Smooth muscle cell (in vitro differentiated cells): ENCODE measurements around the gene TMEM131. TPM values are rescaled to one million over a fixed set of nuclear protein-coding genes. Genes with fewer than 3 reads are reported as not detected.

ENCODE experiments used
- DNase-seq: peaks from one replicate; lab custom pipeline; 2025; ENCODE audit not compliant: unreplicated experiment; lab: John Stamatoyannopoulos, UW
- H2AFZ ChIP-seq: fragments of 200-600 bp; sonication (generic); 2 replicates; pipeline ENCODE4 v1.6.0; 2016; ENCODE audit warnings: antibody characterized with exemption, low read depth, mild to moderate bottlenecking
- H3F3A ChIP-seq: fragments of 200-600 bp; sonication (generic); 2 replicates; pipeline ENCODE4 v1.6.0; 2017; ENCODE audit warnings: antibody characterized with exemption, low read depth
- H3K27ac ChIP-seq: fragments of 200-600 bp; sonication (generic); 2 replicates; pipeline ENCODE4 v1.5.1; 2016; ENCODE audit warnings: low read depth, mild to moderate bottlenecking
- H3K27me3 ChIP-seq: fragments of 200-600 bp; sonication (generic); 2 replicates; pipeline ENCODE4 v1.6.1; 2016; ENCODE audit warnings: low read depth, mild to moderate bottlenecking
- H3K36me3 ChIP-seq: fragments of 200-600 bp; sonication (generic); 2 replicates; pipeline ENCODE4 v1.5.1; 2016; ENCODE audit warnings: low read depth
- H3K4me1 ChIP-seq: fragments of 200-600 bp; sonication (generic); 2 replicates; pipeline ENCODE4 v1.5.1; 2016; ENCODE audit warnings: low read depth
- H3K4me2 ChIP-seq: fragments of 200-600 bp; sonication (generic); 2 replicates; pipeline ENCODE4 v1.6.0; 2016; ENCODE audit warnings: mild to moderate bottlenecking
- H3K4me3 ChIP-seq: fragments of 200-600 bp; sonication (generic); 2 replicates; pipeline ENCODE4 v1.5.1; 2016; ENCODE audit warnings: mild to moderate bottlenecking
- H3K79me2 ChIP-seq: fragments of 200-600 bp; sonication (generic); 2 replicates; pipeline ENCODE4 v1.6.0; 2016; ENCODE audit warnings: low read depth, mild to moderate bottlenecking
- H3K9ac ChIP-seq: fragments of 200-600 bp; sonication (generic); 2 replicates; pipeline ENCODE4 v1.6.0; 2016; ENCODE audit warnings: low read depth
- H3K9me3 ChIP-seq: fragments of 200-600 bp; sonication (generic); replicated peaks from 2 replicates; pipeline ENCODE4 v1.5.1; 2016; ENCODE audit warnings: low read depth
- H4K20me1 ChIP-seq: fragments of 200-600 bp; sonication (generic); 2 replicates; pipeline ENCODE4 v1.6.0; 2016; ENCODE audit warnings: low read depth
- WGBS: methylation state at CpG from one replicate; pipeline ENCODE4 v1.1.7; 2016; ENCODE audit warnings: low lambda C conversion rate; 5-methylcytosine and 5-hydroxymethylcytosine counted together
- polyA plus RNA-seq: library from polyadenylated mRNA; unstranded; fragments of >200 nt; fragmentation: Nextera tagmentation; extraction: Ambion mirVana; gene quantifications from 2 replicates; pipeline ENCODE4 v1.2.1, GENCODE V29; 2016
- total RNA-seq: library from RNA; depleted of rRNA; stranded (reverse); fragments of >200 nt; gene quantifications from 2 replicates; pipeline ENCODE4 v1.2.3, GENCODE V29; 2014
- TF ChIP-seq, protein P1 (sequence below): fragments of 200-600 bp; sonication (generic); IDR thresholded peaks from 2 replicates; pipeline ENCODE4 v1.5.1; 2017; ENCODE audit warnings: borderline replicate concordance, mild to moderate bottlenecking, antibody characterized with exemption; ENCODE audit not compliant: insufficient read depth, poor library complexity, severe bottlenecking

TMEM131 gene
- total and polyA plus RNA-seq, 2 experiments from 2014 or later: 16.7 to 32.3 TPM

DNA sequence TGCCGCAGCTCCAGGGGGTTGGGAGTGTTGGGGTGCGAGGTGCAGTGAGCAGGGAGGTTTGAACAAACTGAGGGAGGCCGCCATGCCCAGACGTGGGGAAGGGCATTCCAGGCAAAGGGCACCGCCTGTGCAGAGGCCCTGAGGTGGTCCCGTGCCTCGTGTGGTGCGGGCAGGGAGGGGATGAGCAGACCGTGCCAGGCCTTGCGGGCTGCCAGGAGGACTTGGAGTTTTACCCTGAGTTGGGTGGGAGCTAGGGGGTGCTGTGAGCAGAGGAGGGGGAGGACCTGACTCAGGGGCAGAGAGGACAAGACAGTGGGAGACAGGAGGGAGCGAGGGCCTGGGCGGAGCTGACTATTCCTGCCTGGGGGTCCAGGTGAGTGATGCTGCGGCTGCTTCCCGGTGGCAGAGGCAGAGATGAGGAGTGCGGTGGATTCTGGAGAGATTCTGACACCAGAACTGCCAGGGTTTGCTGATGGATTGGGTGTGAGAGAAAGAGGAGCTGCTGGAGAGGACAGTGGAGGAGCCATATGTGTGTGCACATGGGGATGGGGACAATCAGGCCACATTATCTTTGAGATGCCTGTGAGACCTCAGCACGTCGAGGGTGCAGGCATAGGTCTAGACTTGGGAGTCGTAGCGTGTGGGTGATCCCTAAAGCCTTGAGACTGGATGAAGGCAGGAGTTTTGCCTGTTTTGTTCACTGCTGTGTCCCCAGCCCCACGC, 259.0 kb downstream of the TMEM131 start:
- Histone ChIP-seq H3K36me3 (no peaks in the 10 kb centered on the region), H3K4me1 (no peaks in the 10 kb centered on the region), H3K4me2 (no peak overlapping the region), H3K9ac (no peak overlapping the region), H4K20me1 (no peaks in the 10 kb centered on the region), H3K4me3 (no peak overlapping the region), H3K9me3 (no peaks in the 10 kb centered on the region), H3K27ac (no peak overlapping the region), H3K27me3 (no peaks in the 10 kb centered on the region), H3F3A (no peaks in the 10 kb centered on the region), H2AFZ (no peak overlapping the region), H3K79me2 (no peaks in the 10 kb centered on the region)
- TF ChIP-seq, protein P1, sequence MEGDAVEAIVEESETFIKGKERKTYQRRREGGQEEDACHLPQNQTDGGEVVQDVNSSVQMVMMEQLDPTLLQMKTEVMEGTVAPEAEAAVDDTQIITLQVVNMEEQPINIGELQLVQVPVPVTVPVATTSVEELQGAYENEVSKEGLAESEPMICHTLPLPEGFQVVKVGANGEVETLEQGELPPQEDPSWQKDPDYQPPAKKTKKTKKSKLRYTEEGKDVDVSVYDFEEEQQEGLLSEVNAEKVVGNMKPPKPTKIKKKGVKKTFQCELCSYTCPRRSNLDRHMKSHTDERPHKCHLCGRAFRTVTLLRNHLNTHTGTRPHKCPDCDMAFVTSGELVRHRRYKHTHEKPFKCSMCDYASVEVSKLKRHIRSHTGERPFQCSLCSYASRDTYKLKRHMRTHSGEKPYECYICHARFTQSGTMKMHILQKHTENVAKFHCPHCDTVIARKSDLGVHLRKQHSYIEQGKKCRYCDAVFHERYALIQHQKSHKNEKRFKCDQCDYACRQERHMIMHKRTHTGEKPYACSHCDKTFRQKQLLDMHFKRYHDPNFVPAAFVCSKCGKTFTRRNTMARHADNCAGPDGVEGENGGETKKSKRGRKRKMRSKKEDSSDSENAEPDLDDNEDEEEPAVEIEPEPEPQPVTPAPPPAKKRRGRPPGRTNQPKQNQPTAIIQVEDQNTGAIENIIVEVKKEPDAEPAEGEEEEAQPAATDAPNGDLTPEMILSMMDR: no peak
- 95% methylated on average over 20 of the region's 20 CpGs for WGBS
- no peak for DNase-seq

DNA sequence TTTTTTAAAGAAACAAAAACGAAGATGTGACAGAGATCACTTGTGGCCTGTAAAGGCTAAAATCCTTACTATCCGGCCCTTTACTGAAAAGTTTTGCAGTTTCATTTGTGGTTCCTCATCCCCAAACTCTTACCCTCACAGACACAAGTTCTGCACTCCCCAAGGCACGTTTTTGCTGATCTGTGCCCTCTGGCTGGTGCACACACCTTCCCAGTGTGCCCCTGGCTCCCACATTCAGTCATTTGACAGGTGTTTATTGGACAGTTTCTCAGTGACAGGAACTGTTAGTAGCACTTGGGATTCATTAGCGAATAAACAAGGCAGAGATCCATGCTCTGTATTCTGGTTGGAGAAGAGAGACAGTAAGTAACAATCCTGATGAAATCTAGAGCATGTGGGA, 259.6 kb downstream of the TMEM131 start:
- no peak overlapping the region for H2AFZ ChIP-seq
- H3K4me3 ChIP-seq: no peak overlapping the region
- TF ChIP-seq, protein P1: no peak
- no peaks in the 10 kb centered on the region for H4K20me1 ChIP-seq
- H3K79me2 ChIP-seq: no peaks in the 10 kb centered on the region
- no peaks in the 10 kb centered on the region for H3K27me3 ChIP-seq
- H3F3A ChIP-seq: no peaks in the 10 kb centered on the region
- no peak overlapping the region for H3K9ac ChIP-seq
- no peaks in the 10 kb centered on the region for H3K9me3 ChIP-seq
- H3K36me3 ChIP-seq: no peaks in the 10 kb centered on the region
- H3K4me2 ChIP-seq: no peak overlapping the region
- 90% methylated on average over 4 of the region's 4 CpGs for WGBS
- no peak overlapping the region for H3K27ac ChIP-seq
- no peaks in the 10 kb centered on the region for H3K4me1 ChIP-seq
- DNase-seq: no peak

DNA sequence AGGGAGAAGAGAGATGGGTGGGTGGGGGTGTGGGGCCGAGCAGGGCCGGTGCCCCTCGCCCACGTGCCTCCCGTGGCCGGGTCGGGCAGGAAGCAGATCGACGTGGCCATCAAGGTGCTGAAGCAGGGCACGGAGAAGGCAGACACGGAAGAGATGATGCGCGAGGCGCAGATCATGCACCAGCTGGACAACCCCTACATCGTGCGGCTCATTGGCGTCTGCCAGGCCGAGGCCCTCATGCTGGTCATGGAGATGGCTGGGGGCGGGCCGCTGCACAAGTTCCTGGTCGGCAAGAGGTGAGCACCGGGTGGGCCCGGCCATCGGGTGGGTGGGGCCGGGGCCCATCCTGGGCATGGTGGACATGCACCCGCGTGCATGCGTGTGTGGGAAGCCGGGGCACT, 260.6 kb downstream of the TMEM131 start:
- 95% methylated on average over 22 of the region's 29 CpGs for WGBS
- H3K27me3 ChIP-seq: no peaks in the 10 kb centered on the region
- no peaks in the 10 kb centered on the region for H3F3A ChIP-seq
- no peak overlapping the region for H3K9ac ChIP-seq
- no peak overlapping the region for H3K4me3 ChIP-seq
- DNase-seq: no peak
- no peak overlapping the region for H3K4me2 ChIP-seq
- H3K27ac ChIP-seq: no peak overlapping the region
- no peak overlapping the region for H2AFZ ChIP-seq
- H3K4me1 ChIP-seq: no peaks in the 10 kb centered on the region
- no peaks in the 10 kb centered on the region for H3K9me3 ChIP-seq
- no peaks in the 10 kb centered on the region for H4K20me1 ChIP-seq
- H3K79me2 ChIP-seq: no peaks in the 10 kb centered on the region
- H3K36me3 ChIP-seq: no peaks in the 10 kb centered on the region
- TF ChIP-seq, protein P1: no peak
